HG03108 (cell line): Measurements from ENCODE around the gene RBFOX1.

Experiments used
- ATAC-seq: cut with Tn5 transposase; IDR thresholded peaks from one replicate; pipeline ENCODE4 v1.9.1; 2021; ENCODE audit warnings: moderate library complexity; ENCODE audit not compliant: unreplicated experiment

Gene RBFOX1

GRCh38 chr16:7651803-7652570 is 319.3 kb downstream of the RBFOX1 start:
- no peak for ATAC-seq

DNA sequence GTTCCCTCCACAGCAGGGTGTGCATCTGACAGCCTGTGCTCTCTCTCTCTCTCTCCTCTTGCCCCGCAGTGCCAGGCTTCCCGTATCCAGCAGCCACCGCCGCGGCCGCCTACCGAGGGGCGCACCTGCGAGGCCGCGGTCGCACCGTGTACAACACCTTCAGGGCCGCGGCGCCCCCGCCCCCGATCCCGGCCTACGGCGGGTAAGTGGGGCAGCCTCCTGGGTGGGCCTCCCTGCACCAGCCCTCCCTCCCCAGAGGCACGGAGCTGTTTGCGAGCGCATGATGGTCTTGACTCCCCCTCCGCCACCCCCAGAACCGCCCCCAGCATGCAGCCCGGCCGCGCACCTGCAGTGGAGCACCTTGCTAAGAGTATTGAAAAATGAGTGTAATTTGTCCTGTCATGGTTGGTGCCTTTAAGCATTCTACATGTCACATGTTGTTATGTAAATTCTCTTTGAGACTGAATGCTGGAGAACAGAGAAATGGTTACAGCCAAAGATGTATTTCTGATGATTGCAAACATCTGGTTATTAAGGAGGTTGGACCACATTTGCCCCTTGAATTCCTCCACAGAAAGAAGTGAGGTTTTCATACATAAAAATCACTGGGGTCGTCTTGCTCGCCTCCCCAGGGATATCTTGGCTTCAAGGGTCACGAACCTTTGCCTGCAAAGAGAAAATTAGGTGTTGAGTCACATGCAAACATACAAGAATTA is 321.3 kb downstream of the RBFOX1 start:
- no peak for ATAC-seq

DNA sequence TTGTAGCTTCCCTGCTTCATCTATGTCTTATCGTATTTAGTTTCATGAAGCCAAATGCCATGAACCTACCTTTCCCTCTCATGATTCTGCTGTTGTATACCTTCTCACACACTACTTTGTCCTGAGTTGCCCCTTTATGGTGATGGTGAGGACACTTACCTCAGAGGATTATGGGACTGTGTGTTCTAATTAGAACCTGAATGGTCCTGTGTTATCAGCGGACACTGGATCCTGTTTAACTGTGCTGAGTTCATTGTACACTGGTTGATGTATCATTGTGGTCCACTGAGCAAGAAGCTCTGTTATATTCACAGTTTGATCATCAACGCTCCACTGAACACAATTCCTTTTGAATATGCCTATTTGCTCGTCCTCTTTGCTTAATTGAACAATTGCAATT is 343.0 kb downstream of the RBFOX1 start:
- no peak for ATAC-seq

DNA sequence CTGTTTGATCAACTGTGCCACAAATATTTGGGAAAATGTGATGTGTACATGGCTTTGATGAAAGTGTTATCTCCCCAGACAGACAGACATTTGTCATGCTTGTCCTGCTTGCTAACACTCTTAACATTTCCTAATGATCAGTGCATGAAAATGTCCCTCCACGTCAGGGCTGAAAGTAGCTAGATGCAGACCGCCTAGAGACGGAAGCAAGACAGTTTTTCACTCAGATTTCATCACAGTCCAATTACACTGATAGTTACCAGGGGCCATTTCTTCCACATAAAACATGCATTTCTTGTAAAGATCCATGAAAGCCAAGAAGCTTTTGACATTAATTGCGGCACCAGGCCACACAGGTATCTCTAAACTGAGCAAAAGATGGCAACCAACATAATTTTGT is 347.7 kb downstream of the RBFOX1 start:
- ATAC-seq, result no peak

- ATAC-seq, result no peak
Observed at GRCh38 chr16:7688811-7689210, 356.2 kb downstream of the RBFOX1 start.

DNA sequence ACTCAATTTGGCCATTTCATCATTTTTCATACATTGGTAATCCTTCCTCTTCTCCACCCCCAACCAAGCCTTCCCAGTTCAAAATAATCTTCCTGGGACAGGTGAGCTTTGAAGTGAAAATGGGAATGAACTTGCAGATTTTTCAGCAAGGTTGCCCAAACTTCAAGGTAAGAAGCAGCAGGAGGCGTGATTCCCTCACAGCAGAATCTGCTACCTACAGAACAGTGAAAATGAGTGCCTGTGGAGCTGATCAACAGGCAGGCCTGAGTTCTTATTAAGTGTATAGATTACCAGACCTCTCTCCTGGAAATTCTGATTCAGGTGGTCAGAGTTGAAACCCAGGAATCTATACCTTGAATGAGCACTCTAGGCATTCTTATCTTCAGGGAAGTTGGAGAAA is 356.6 kb downstream of the RBFOX1 start:
- no peak for ATAC-seq

DNA sequence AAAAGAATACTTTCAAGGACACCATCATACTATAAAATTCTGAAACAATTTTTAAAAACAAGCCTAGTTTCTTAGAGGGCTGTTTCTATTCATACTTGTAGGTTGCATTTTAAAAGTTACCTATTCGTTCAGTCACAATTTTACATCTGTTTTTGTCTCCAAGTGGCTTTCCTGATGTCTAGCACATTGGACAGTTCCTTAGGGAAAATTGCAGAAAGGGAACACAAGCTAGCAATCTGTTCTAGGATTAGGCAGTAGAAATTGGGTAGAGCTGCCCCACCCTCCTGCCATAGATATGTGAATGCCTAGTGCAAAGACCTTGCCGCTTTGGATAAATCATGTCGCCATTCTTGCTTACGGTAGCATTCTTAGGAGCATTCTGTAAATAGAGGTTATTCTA is 358.9 kb downstream of the RBFOX1 start:
- no peak for ATAC-seq

GRCh38 chr16:7703672-7704071 is 371.0 kb downstream of the RBFOX1 start:
- no peak for ATAC-seq

GRCh38 chr16:7705885-7706284 is 373.2 kb downstream of the RBFOX1 start:
- no peak for ATAC-seq

GRCh38 chr16:7709186-7709585 is 376.5 kb downstream of the RBFOX1 start:
- no peak for ATAC-seq

DNA sequence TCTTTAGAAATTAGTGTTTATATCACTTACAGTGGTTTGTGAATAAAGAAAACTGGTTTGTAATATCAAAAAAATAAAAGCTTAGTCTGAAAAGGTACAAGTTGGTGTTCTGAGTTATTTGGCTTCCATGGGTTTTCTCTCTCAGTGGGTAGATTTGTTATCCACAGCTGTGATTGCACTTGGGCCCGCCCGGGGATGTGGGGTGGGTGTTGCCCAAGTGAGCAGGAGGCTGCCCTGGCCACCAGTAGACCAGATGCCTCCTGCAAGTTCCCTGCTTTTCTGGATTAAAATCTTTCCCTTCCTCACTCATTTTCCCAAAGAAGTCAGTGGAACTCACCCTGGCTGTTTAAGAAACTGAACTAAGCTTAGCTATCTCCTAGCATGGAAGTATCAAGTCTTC is 380.6 kb downstream of the RBFOX1 start:
- no peak for ATAC-seq

DNA sequence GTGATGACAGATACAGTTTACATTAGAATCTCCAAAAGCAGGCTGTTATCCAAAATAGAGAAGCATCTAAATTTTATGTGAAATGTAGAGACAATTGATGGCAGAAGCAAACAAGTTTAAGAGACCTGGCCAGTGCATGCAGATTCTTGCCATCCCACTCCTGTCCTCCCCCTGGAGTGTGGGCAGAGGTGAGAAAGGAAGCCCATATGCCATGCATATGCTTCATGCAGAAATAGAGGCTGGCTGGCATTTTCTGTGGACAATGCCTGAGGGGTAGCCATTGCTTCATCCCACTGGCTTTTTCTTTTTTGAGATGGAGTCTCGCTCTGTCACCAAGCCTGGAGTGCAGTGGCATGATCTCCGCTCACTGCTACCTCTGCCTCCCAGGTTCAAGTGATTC is 382.1 kb downstream of the RBFOX1 start:
- no peak for ATAC-seq

- no peak for ATAC-seq
Observed at GRCh38 chr16:7716660-7717550, 384.3 kb downstream of the RBFOX1 start.

DNA sequence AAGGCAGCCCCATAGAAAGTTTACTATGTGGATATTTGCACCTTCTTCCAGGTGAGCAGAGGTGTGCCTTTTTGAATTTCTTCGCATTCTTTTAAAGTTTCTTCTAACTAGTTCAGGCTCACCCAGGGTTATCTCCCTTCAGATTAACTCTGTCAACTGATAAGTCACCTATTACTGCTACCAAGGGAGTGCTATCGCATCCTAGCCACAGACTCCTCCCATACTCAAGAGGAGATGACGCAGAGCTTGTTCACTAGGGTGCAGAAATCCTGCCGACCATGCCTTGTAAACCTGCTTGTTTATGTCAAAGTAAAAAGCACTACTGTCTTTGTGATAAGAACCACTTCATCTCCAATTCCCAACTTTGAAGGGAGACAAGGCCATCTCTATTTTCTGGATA is 390.1 kb downstream of the RBFOX1 start:
- no peak for ATAC-seq

- ATAC-seq, result no peak
Observed at GRCh38 chr16:7731141-7731540, 398.5 kb downstream of the RBFOX1 start.

GRCh38 chr16:7736138-7736665 is 403.6 kb downstream of the RBFOX1 start:
- ATAC-seq, result no peak

DNA sequence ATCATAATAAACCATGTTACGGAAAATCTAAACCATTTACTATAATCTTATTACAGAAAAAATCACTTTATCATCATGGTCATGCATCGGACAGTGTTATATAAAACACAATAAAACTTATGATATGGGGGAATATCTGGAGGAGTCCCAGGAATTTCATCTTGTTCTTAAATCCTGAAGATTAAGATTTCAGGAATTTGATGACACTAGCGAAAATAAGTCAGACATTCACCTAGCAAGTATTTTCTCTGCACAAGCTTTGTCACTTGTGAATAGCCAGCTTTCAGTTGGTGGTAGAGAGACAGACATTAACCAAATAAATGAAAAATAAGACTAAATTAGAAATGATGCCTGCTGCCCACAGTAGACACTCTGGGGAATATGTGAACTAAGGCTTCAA is 410.0 kb downstream of the RBFOX1 start:
- ATAC-seq, result no peak

DNA sequence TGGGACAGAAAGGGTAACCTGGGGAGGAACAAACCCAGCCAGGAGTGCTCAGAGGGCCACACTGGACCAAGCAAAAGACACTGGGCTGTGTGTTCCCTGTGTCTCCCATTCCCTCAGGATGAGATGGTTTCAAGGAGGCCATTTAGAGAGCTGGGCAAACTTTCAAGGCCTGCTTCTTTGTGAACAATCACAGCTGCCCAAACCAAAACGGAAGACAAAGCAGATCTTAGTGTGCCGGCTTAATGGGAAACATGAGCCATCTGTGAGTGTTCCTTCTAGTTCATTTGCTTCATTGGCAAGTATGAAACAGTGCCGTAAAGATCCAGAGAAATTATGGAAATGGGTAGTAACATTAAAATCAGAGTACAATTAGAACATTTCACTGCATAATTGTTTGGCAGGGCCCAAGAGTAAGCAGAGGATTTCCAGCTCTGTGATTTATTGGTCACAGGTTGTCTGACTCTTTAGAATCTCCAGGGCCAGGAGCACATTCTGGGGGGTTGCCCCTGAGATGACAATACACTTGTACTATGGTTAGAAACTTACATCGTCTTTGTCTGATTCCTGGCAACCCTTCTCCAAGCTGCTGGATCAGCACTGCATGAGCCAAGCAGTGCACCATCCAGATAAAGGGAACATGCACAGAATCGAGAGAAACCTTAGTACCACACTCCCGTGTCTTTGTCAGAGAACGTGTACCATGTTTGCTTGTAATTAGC is 412.1 kb downstream of the RBFOX1 start:
- no peak for ATAC-seq

DNA sequence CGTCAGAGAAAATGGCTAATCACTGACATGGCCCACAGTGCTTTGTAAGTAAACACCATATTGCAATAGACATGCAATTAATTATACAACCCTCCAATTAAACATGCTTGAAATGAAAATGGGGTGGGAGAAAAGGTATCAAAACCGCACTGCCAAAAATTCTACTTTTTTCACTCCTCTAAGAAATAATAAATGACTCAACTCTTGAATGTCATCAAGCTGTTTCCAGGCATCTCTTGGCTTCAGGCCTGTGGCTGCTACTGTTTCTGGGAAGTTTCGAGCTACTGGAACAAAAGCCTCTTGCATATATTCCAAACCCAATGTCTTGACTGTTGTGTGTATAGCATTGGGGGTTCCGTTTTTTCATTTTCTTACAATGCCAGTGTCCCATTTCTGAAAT is 412.6 kb downstream of the RBFOX1 start:
- no peak for ATAC-seq

- no peak for ATAC-seq
Observed at GRCh38 chr16:7746941-7747340, 414.3 kb downstream of the RBFOX1 start.

DNA sequence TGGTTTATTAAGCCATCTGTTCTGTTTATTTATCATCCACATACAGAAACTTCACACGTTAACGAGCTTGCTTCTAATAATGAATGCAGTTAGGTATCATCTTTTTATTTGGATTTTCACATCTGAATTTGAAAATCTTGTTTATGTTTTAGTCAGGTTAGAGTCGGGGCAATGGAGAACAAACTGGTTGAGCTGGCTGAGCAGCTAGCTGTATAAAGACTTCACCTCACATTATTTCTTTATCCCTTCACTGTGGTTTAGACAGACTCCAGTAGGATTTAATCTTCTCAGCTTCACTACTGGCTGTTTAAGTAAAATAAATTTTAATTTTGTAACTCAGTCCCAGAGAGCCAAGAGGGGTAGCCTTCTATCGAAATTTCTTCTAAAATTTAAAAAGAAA is 415.9 kb downstream of the RBFOX1 start:
- no peak for ATAC-seq
